ENCODE results near the gene C4orf51. TPM values are rescaled to one million over a fixed set of nuclear protein-coding genes. Genes with fewer than 3 reads are reported as not detected.

The C4orf51 gene
- total and polyA plus RNA-seq, 2 of the 8 experiments (the other 6 are each of a cell fraction or from before 2014, with no cell fraction given) = 0.54 TPM; not detected in 1

DNA sequence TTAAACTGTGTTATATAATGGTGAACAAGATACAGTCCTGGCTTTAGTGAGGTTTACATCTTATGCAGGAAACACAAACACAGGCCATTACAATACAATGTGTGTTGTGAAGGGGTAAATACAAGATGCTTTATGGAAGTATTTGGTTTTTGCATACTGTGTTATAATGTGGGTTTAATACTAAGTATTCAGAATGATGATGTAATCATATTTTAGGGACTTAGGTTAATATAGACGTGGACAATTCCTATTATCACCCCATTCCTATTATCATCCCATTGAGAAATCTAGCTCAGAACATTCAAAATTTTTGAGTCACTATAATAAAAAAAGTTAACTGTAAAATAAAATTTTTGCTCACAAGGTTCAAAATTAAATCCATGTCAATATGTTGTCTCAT is 36.7 kb upstream of the C4orf51 start:
- no peaks in the 10 kb centered on the region for H4K20me1 ChIP-seq (replicated peaks in 1 of 2; ENCODE audit: control insufficient read depth in 1 of 2, insufficient read depth in 2 of 2, low read length in 2 of 2)
- no peak overlapping the region for H3K18ac ChIP-seq (ENCODE audit: extremely low read depth, low read length)
- H3K23ac ChIP-seq (ENCODE audit: insufficient read length) = no peak overlapping the region
- H3K27ac ChIP-seq (ENCODE audit: low read depth, low read length) = no peak overlapping the region
- ChIA-PET CTCF (ENCODE audit: partially characterized antibody) (interaction anchor here (0.6 to 1.6 kb wide), 5 partner anchors 8 to 248 kb away, joined by 3 to 6 read pairs (median 5); no protein-coding TSS in a partner anchor), POLR2A (ENCODE audit: partially characterized antibody) (interaction anchor here (1.0 kb wide), 1 partner anchor 11 kb away, joined by 3 read pairs; no protein-coding TSS in a partner anchor)
- no peak overlapping the region for H4K5ac ChIP-seq (ENCODE audit: insufficient read length, low read depth, low read length)
- no peak overlapping the region for H2BK15ac ChIP-seq (ENCODE audit: low read length)
- H2AFZ ChIP-seq (ENCODE audit: low read length) = no peak overlapping the region
- H3K36me3 ChIP-seq (ENCODE audit: control insufficient read depth in 2 of 4, insufficient read depth in 4 of 4, low read length in 3 of 4) = no peaks in the 10 kb centered on the region
- H3K79me2 ChIP-seq (ENCODE audit: control insufficient read depth in 1 of 2, insufficient read depth in 2 of 2, low read length in 2 of 2) = no peaks in the 10 kb centered on the region
- H2AK5ac ChIP-seq (ENCODE audit: low read depth, low read length) = no peak overlapping the region
- H3K4me1 ChIP-seq (replicated peaks in 1 of 4; ENCODE audit: control insufficient read depth in 3 of 4, insufficient read depth in 4 of 4, low read length in 3 of 4) = peaks cover 0 to 3% (median 0%) of the 10 kb centered on the region in 4 experiments; a peak in 2 of 7 replicates
- H3K4ac ChIP-seq (replicated peaks; ENCODE audit: insufficient read length, low read depth, low read length) = no peak overlapping the region
- H3K56ac ChIP-seq (replicated peaks; ENCODE audit: insufficient read length, low read depth, low read length) = no peak overlapping the region
- no peaks in the 10 kb centered on the region for H3K9me3 ChIP-seq (ENCODE audit: insufficient read depth in 2 of 2, low read depth in 1 of 2, low read length in 1 of 2)
- H2BK5ac ChIP-seq (ENCODE audit: low read depth, low read length) = no peak overlapping the region
- no peak overlapping the region for H3K4me2 ChIP-seq (ENCODE audit: insufficient read depth in 1 of 2, low read depth in 2 of 2, low read length in 2 of 2)
- H3K23me2 ChIP-seq (ENCODE audit: low read depth, low read length) = no peaks in the 10 kb centered on the region
- DNase-seq (ENCODE audit: low read depth in 1 of 2, low spot score in 2 of 2) (no peak), FAIRE-seq (no peak)
- no peak overlapping the region for H3K4me3 ChIP-seq (ENCODE audit: extremely low read depth in 1 of 4, insufficient read depth in 2 of 4, low read depth in 3 of 4, low read length in 4 of 4)
- no peak overlapping the region for H2BK20ac ChIP-seq (ENCODE audit: low read length)
- H3K27me3 ChIP-seq (replicated peaks in 1 of 4; ENCODE audit: control insufficient read depth in 3 of 4, extremely low read depth in 1 of 4, insufficient read depth in 3 of 4, low read length in 3 of 4) = no peaks in the 10 kb centered on the region
- H4K91ac ChIP-seq (replicated peaks; ENCODE audit: insufficient read length, low read length) = no peak overlapping the region
- H3K14ac ChIP-seq (ENCODE audit: insufficient read length) = no peak overlapping the region
- no peaks in the 10 kb centered on the region for H3K79me1 ChIP-seq (ENCODE audit: low read depth, low read length)
- H3K9ac ChIP-seq (replicated peaks in 1 of 4; ENCODE audit: extremely low read depth in 1 of 4, low read depth in 3 of 4, low read length in 3 of 4) = no peak overlapping the region
- 86% methylated on average over 1 of the region's 1 CpG; no CpG with 5 or more reads in 1 of the 2 experiments for WGBS, 2 experiments (ENCODE audit: extremely low coverage in 1 of 2, insufficient coverage in 1 of 2, insufficient read length in 1 of 2, insufficient replicate concordance in 2 of 2, low coverage in 1 of 2, low lambda C conversion rate in 2 of 2, missing lambda C conversion rate in 1 of 2)
- H4K8ac ChIP-seq (ENCODE audit: extremely low read depth, insufficient read depth, low read length) = no peak overlapping the region
- no peak overlapping the region for H2BK120ac ChIP-seq (replicated peaks; ENCODE audit: low read depth, low read length)
- no peak overlapping the region for H2BK12ac ChIP-seq (ENCODE audit: low read depth, low read length)
- TF ChIP-seq TAF1 (IDR thresholded peaks at IDR 0.05; ENCODE audit: low read depth, low read length) = no peak
- TF ChIP-seq PHF8 (conservative IDR thresholded peaks at IDR 0.05; ENCODE audit: low read depth, low read length) = no peak
- TF ChIP-seq CBX5 (IDR thresholded peaks at IDR 0.05; ENCODE audit: low read depth, low read length) = no peak
- no peak for TF ChIP-seq GTF2F1 (IDR thresholded peaks at IDR 0.05; ENCODE audit: borderline replicate concordance, low read depth, low read length)
- TF ChIP-seq ZNF274 (IDR thresholded peaks at IDR 0.05; ENCODE audit: borderline replicate concordance, extremely low read depth, low read length) = no peak
- TF ChIP-seq KDM4A (IDR thresholded peaks at IDR 0.05; ENCODE audit: low read depth, low read length, severe bottlenecking) = no peak
- TF ChIP-seq EGR1 (IDR thresholded peaks at IDR 0.05; ENCODE audit: borderline replicate concordance, low read depth, low read length) = no peak
- no peak for TF ChIP-seq SIX5 (IDR thresholded peaks at IDR 0.05; ENCODE audit: low read depth, low read length)
- no peak for TF ChIP-seq EP300 (IDR thresholded peaks at IDR 0.05; ENCODE audit: borderline replicate concordance in 1 of 2, low read depth in 2 of 2, low read length in 2 of 2)
- TF ChIP-seq MAFK (IDR thresholded peaks at IDR 0.05; ENCODE audit: low read depth, low read length) = no peak
- no peak for TF ChIP-seq HDAC2 (IDR thresholded peaks at IDR 0.05; ENCODE audit: borderline replicate concordance in 1 of 2, low read depth in 2 of 2, low read length in 2 of 2)
- TF ChIP-seq JUN (IDR thresholded peaks at IDR 0.05; ENCODE audit: low read depth, low read length) = no peak
- TF ChIP-seq HDAC6 (IDR thresholded peaks at IDR 0.05; ENCODE audit: low read depth, low read length) = no peak

All from H1 (cell line).